GM23338 (cell line): ENCODE data around the gene HACD2. TPM values are rescaled to one million over a fixed set of nuclear protein-coding genes. Genes with fewer than 3 reads are reported as not detected.

Experiments
- ATAC-seq: fragments of 200-7000 bp; cut with Tn5 transposase; 3 replicates; pipeline ENCODE4 v1.9.1; 2020
- DNase-seq: peaks from one replicate; pipeline ENCODE4 v3.0.0-alpha.2; 2015; ENCODE audit warnings: low spot score
- H2AFZ ChIP-seq: fragments of 200-600 bp; sonication (generic); 2 replicates; pipeline ENCODE4 v1.8.0; 2016; ENCODE audit warnings: antibody characterized with exemption, mild to moderate bottlenecking, moderate library complexity
- H3F3A ChIP-seq: fragments of 200-600 bp; sonication (generic); replicated peaks from 2 replicates; pipeline ENCODE4 v1.8.0; 2017; ENCODE audit warnings: antibody characterized with exemption, mixed run types, low read depth
- H3K27ac ChIP-seq: fragments of 200-600 bp; sonication (generic); 2 replicates; pipeline ENCODE4 v1.6.1; 2016; ENCODE audit warnings: low read depth
- H3K27me3 ChIP-seq: fragments of 200-600 bp; sonication (generic); 2 replicates; pipeline ENCODE4 v1.8.0; 2016; ENCODE audit warnings: mild to moderate bottlenecking, mixed run types, moderate library complexity; ENCODE audit not compliant: insufficient read depth
- H3K36me3 ChIP-seq: fragments of 200-600 bp; sonication (generic); 2 replicates; pipeline ENCODE4 v1.8.0; 2016; ENCODE audit warnings: mild to moderate bottlenecking; ENCODE audit not compliant: insufficient read depth
- H3K4me1 ChIP-seq: fragments of 200-600 bp; sonication (generic); 2 replicates; pipeline ENCODE4 v1.8.0; 2016; ENCODE audit warnings: mild to moderate bottlenecking, moderate library complexity; ENCODE audit not compliant: insufficient read depth
- H3K4me2 ChIP-seq: fragments of 200-600 bp; sonication (generic); 2 replicates; pipeline ENCODE4 v1.7.1; 2017; ENCODE audit warnings: mixed run types
- H3K4me3 ChIP-seq: fragments of 200-600 bp; sonication (generic); 2 replicates; pipeline ENCODE4 v1.6.1; 2016; ENCODE audit warnings: mixed run types
- H3K79me2 ChIP-seq: fragments of 200-600 bp; sonication (generic); replicated peaks from 2 replicates; pipeline ENCODE4 v1.8.0; 2017; ENCODE audit warnings: mild to moderate bottlenecking; ENCODE audit not compliant: insufficient read depth
- H3K9me2 ChIP-seq: fragments of 200-600 bp; sonication (generic); 2 replicates; pipeline ENCODE4 v1.8.0; 2017; ENCODE audit not compliant: insufficient read depth
- H4K20me1 ChIP-seq: fragments of 200-600 bp; sonication (generic); replicated peaks from 2 replicates; pipeline ENCODE4 v1.8.0; 2017; ENCODE audit warnings: mild to moderate bottlenecking; ENCODE audit not compliant: insufficient read depth
- H3K27ac Mint-ChIP-seq: 2 replicates; pipeline ENCODE4 v1.8.0; 2020; ENCODE audit warnings: inconsistent platforms, mild to moderate bottlenecking, moderate library complexity, mixed read lengths
- H3K27me3 Mint-ChIP-seq: 3 replicates; pipeline ENCODE4 v1.8.0; 2022; ENCODE audit warnings: low read depth, mild to moderate bottlenecking, moderate library complexity, mixed read lengths, inconsistent platforms; ENCODE audit not compliant: insufficient read depth, poor library complexity
- H3K36me3 Mint-ChIP-seq: 3 replicates; pipeline ENCODE4 v1.8.0; 2021; ENCODE audit warnings: low read depth, mild to moderate bottlenecking, inconsistent platforms, moderate library complexity, mixed read lengths
- H3K4me1 Mint-ChIP-seq: 3 replicates; pipeline ENCODE4 v1.8.0; 2020; ENCODE audit warnings: mild to moderate bottlenecking, inconsistent platforms, mixed read lengths
- H3K4me3 Mint-ChIP-seq: 3 replicates; pipeline ENCODE4 v1.8.0; 2021; ENCODE audit warnings: moderate library complexity, mild to moderate bottlenecking, inconsistent platforms, mixed read lengths
- H3K9me3 Mint-ChIP-seq: 3 replicates; pipeline ENCODE4 v1.8.0; 2020; ENCODE audit warnings: moderate library complexity, mild to moderate bottlenecking, inconsistent platforms, mixed read lengths
- CREB1 ChIP-seq: fragments of 250-450 bp; sonication (Bioruptor Pico); IDR thresholded peaks from 2 replicates; pipeline ENCODE4 v1.5.0; 2020; ENCODE audit warnings: low read depth, mild to moderate bottlenecking, moderate library complexity
- CTCF ChIP-seq, 2 experiments: fragments of 200-600 bp in 1 of 2; sonication (generic) in 1 of 2; conservative IDR thresholded peaks; 2 replicates each; pipeline versions ENCODE4 v1.5.1 to v1.6.1; 2016 to 2017; ENCODE audit warnings: antibody characterized with exemption in 2 of 2, low read depth in 2 of 2, mild to moderate bottlenecking in 2 of 2, moderate library complexity in 1 of 2
- ETS1 ChIP-seq: IDR thresholded peaks from 2 replicates; pipeline ENCODE4 v1.6.1; 2016; ENCODE audit warnings: antibody characterized with exemption
- EZH2 ChIP-seq: fragments of 200-600 bp; sonication (generic); IDR thresholded peaks from one replicate; pipeline ENCODE4 v1.8.0; 2017; ENCODE audit warnings: antibody characterized with exemption, mild to moderate bottlenecking, low read depth; ENCODE audit not compliant: unreplicated experiment
- EZH2phosphoT487 ChIP-seq: fragments of 200-600 bp; sonication (generic); IDR thresholded peaks from one replicate; pipeline ENCODE4 v1.8.1; 2018; ENCODE audit warnings: antibody characterized with exemption; ENCODE audit not compliant: unreplicated experiment
- JUNB ChIP-seq: IDR thresholded peaks from one replicate; pipeline ENCODE4 v1.6.1; 2016; ENCODE audit warnings: antibody characterized with exemption; ENCODE audit not compliant: unreplicated experiment
- NANOG ChIP-seq: IDR thresholded peaks from 2 replicates; pipeline ENCODE4 v1.6.1; 2016; ENCODE audit warnings: antibody characterized with exemption, borderline replicate concordance
- POLR2AphosphoS5 ChIP-seq: IDR thresholded peaks from 2 replicates; pipeline ENCODE4 v1.6.1; 2016; ENCODE audit warnings: antibody characterized with exemption, low read depth
- REST ChIP-seq: IDR thresholded peaks from one replicate; pipeline ENCODE4 v1.6.1; 2018; ENCODE audit warnings: antibody characterized with exemption; ENCODE audit not compliant: unreplicated experiment
- STAT1 ChIP-seq: IDR thresholded peaks from one replicate; pipeline ENCODE4 v1.6.1; 2016; ENCODE audit warnings: antibody characterized with exemption; ENCODE audit not compliant: unreplicated experiment
- ZNF114 ChIP-seq: fragments of 250-450 bp; sonication (Bioruptor Pico); IDR thresholded peaks from 2 replicates; pipeline ENCODE4 v1.5.0; 2020; ENCODE audit warnings: mild to moderate bottlenecking, moderate library complexity
- ZNF331 ChIP-seq: fragments of 250-450 bp; sonication (Bioruptor Pico); IDR thresholded peaks from 2 replicates; pipeline ENCODE4 v1.5.0; 2020; ENCODE audit warnings: low read depth, mild to moderate bottlenecking, moderate library complexity
- ZNF462 ChIP-seq: fragments of 250-450 bp; sonication (Bioruptor Pico); IDR thresholded peaks from 2 replicates; pipeline ENCODE4 v1.5.0; 2020; ENCODE audit warnings: mild to moderate bottlenecking, moderate library complexity
- polyA plus RNA-seq: library from polyadenylated mRNA; unstranded; fragments of >200 nt; fragmentation: Nextera tagmentation; extraction: Ambion mirVana; gene quantifications from 2 replicates; pipeline ENCODE4 v1.2.1, GENCODE V29; 2016
- total RNA-seq: library from RNA; depleted of rRNA; stranded (reverse); fragments of >200 nt; shearing (Covaris generic); gene quantifications from 2 replicates; pipeline ENCODE4 v1.2.3, GENCODE V29; 2014

Gene HACD2
- total and polyA plus RNA-seq, 2 experiments from 2014 or later, result 13.4 to 31.5 TPM

- Mint-ChIP-seq H3K4me1 (no peaks in the 10 kb centered on the region), H3K36me3 (peaks cover 4% of the 10 kb centered on the region), H3K27ac (no peak overlapping the region), H3K9me3 (no peaks in the 10 kb centered on the region), H3K27me3 (peaks cover 3% of the 10 kb centered on the region), H3K4me3 (no peak overlapping the region)
- Histone ChIP-seq H4K20me1 (no peaks in the 10 kb centered on the region; the same call in 1 of the 2 replicates), H3K4me3 (no peak overlapping the region), H3K27ac (no peak overlapping the region), H3K79me2 (no peaks in the 10 kb centered on the region), H3K4me1 (no peaks in the 10 kb centered on the region), H3K36me3 (no peaks in the 10 kb centered on the region), H3F3A (no peaks in the 10 kb centered on the region), H2AFZ (no peak overlapping the region), H3K27me3 (no peaks in the 10 kb centered on the region), H3K9me2 (no peaks in the 10 kb centered on the region), H3K4me2 (no peak overlapping the region)
- TF ChIP-seq EZH2 (no peak), ZNF114 (CRISPR knock-in tag) (no peak), ZNF331 (CRISPR knock-in tag) (no peak), NANOG (no peak), JUNB (no peak), STAT1 (no peak), ETS1 (no peak), CTCF (conservative IDR thresholded peaks at IDR 0.05; ENCODE audit: low read depth in 2 of 2) (no peak), REST (no peak), EZH2phosphoT487 (no peak), ZNF462 (CRISPR knock-in tag) (no peak), POLR2AphosphoS5 (no peak), CREB1 (CRISPR knock-in tag) (no peak)
- ATAC-seq (no peak), DNase-seq (no peak)
Observed at GRCh38 chr3:123493912-123494311, 90.9 kb downstream of the HACD2 start.
